ENCODE data around the gene ALDH6A1. TPM values are rescaled to one million over a fixed set of nuclear protein-coding genes. Genes with fewer than 3 reads are reported as not detected.

ALDH6A1 gene
- total and polyA plus RNA-seq, 2 of the 8 experiments (the other 6 are each of a cell fraction or from before 2014, with no cell fraction given): 12.1 to 28.7 TPM

DNA sequence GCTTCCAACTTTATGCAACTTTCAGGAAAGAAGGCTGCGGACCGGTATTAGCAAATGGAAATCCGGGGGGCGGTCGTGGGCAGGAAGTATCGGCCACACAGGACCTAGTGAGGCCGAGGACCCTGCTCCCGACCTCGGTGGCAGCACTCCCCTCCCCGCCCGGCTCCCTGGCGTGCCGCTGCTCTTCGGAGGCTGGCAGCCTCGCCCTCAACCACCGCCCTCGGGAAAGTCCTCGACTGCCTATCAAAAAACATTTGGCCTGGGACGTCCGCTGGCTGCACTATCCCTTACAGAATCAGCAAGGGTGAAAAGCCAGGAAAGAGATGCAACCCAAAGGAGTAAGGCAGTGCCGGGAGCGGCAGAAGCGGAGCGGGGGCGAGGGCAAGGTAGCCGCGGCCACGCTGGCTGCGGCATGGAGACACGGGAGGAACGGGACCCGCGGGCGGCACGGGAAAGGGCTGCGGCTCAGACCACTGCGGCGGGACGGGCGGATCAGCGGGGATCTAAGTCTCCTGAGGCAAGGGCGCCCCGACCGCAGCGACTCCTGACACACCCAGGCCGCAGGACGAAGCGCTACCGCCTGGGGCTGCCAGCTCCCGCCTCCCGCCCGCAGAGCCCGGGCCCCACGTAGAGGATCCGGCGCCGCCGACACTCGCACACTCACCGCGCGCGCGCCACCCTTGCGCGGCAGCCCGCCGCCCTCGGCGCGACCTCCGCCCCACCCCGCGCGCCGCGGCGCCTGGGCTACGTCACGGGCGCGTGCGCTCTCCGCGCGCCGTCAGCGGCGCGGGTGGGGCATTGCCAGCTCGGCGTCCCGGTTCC, 65.5 kb downstream of the ALDH6A1 start, which contains the start of the genes BBOF1 and ENTPD5 (continued):
- TF ChIP-seq CHD2 (IDR thresholded peaks at IDR 0.05; ENCODE audit: low read length): no peak
- peak; percentile 61; the same call in 1 of the 2 replicates for TF ChIP-seq BACH1 (IDR thresholded peaks at IDR 0.05; ENCODE audit: low read length)
- TF ChIP-seq, protein P1, sequence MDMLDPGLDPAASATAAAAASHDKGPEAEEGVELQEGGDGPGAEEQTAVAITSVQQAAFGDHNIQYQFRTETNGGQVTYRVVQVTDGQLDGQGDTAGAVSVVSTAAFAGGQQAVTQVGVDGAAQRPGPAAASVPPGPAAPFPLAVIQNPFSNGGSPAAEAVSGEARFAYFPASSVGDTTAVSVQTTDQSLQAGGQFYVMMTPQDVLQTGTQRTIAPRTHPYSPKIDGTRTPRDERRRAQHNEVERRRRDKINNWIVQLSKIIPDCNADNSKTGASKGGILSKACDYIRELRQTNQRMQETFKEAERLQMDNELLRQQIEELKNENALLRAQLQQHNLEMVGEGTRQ (IDR thresholded peaks at IDR 0.05; ENCODE audit: low read length): no peak
- no peak for TF ChIP-seq TCF12 (IDR thresholded peaks at IDR 0.05; ENCODE audit: low read depth, low read length)
- TF ChIP-seq RFX5 (IDR thresholded peaks at IDR 0.05; ENCODE audit: borderline replicate concordance, low read depth, low read length): no peak
- TF ChIP-seq CHD1 (IDR thresholded peaks at IDR 0.05; ENCODE audit: low read depth, low read length): no peak
- TF ChIP-seq, protein P2, sequence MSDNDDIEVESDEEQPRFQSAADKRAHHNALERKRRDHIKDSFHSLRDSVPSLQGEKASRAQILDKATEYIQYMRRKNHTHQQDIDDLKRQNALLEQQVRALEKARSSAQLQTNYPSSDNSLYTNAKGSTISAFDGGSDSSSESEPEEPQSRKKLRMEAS (IDR thresholded peaks at IDR 0.05): no peak; the same call in 1 of the 2 replicates
- TF ChIP-seq FOSL1 (IDR thresholded peaks at IDR 0.05; ENCODE audit: insufficient read depth, low read depth, low read length): no peak
- no peak for TF ChIP-seq KDM1A (IDR thresholded peaks at IDR 0.05; ENCODE audit: borderline replicate concordance, low read length)
- no peak for TF ChIP-seq SRF (IDR thresholded peaks at IDR 0.05; ENCODE audit: low read depth, low read length)
- peak; percentile 73 for TF ChIP-seq ASH2L (IDR thresholded peaks at IDR 0.05; ENCODE audit: low read length)
- no peak for TF ChIP-seq GABPA (IDR thresholded peaks at IDR 0.05; ENCODE audit: borderline replicate concordance, insufficient read depth, low read length)
- TF ChIP-seq RBBP5 (IDR thresholded peaks at IDR 0.05; ENCODE audit: borderline replicate concordance, low read depth, low read length): no peak; the same call in 1 of the 2 replicates
- TF ChIP-seq, protein P3, sequence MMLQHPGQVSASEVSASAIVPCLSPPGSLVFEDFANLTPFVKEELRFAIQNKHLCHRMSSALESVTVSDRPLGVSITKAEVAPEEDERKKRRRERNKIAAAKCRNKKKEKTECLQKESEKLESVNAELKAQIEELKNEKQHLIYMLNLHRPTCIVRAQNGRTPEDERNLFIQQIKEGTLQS (IDR thresholded peaks at IDR 0.05; ENCODE audit: insufficient read depth, low read depth, low read length): peak; percentile 3; the same call in 1 of the 2 replicates
- TF ChIP-seq POLR2AphosphoS5 (IDR thresholded peaks at IDR 0.05; ENCODE audit: low read depth, low read length): peak; percentile 49
- no peak for TF ChIP-seq CBX5 (IDR thresholded peaks at IDR 0.05; ENCODE audit: low read depth, low read length)
- TF ChIP-seq, protein P4, sequence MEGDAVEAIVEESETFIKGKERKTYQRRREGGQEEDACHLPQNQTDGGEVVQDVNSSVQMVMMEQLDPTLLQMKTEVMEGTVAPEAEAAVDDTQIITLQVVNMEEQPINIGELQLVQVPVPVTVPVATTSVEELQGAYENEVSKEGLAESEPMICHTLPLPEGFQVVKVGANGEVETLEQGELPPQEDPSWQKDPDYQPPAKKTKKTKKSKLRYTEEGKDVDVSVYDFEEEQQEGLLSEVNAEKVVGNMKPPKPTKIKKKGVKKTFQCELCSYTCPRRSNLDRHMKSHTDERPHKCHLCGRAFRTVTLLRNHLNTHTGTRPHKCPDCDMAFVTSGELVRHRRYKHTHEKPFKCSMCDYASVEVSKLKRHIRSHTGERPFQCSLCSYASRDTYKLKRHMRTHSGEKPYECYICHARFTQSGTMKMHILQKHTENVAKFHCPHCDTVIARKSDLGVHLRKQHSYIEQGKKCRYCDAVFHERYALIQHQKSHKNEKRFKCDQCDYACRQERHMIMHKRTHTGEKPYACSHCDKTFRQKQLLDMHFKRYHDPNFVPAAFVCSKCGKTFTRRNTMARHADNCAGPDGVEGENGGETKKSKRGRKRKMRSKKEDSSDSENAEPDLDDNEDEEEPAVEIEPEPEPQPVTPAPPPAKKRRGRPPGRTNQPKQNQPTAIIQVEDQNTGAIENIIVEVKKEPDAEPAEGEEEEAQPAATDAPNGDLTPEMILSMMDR (IDR thresholded peaks at IDR 0.05; ENCODE audit: control extremely low read depth in 1 of 3, insufficient read depth in 1 of 3, low read depth in 1 of 3, low read length in 3 of 3): no peak
- no peak for TF ChIP-seq MAFK (IDR thresholded peaks at IDR 0.05; ENCODE audit: low read depth, low read length)
- TF ChIP-seq YY1 (IDR thresholded peaks at IDR 0.05; ENCODE audit: low read depth, low read length): no peak
